M059J (cell line): ENCODE data around the gene AGPAT3. TPM values are rescaled to one million over a fixed set of nuclear protein-coding genes. Genes with fewer than 3 reads are reported as not detected.

Source experiments
- DNase-seq: peaks from one replicate; pipeline ENCODE4 v3.0.0-alpha.2; 2012; ENCODE audit warnings: low read depth
- total RNA-seq: library from RNA; depleted of rRNA; stranded (reverse); fragments of >200 nt; shearing (Covaris generic); gene quantifications from 2 replicates; pipeline ENCODE4 v1.2.3, GENCODE V29; 2014

AGPAT3 gene
- total RNA-seq, 1 experiment from 2014 or later, result 59.8 TPM

DNA sequence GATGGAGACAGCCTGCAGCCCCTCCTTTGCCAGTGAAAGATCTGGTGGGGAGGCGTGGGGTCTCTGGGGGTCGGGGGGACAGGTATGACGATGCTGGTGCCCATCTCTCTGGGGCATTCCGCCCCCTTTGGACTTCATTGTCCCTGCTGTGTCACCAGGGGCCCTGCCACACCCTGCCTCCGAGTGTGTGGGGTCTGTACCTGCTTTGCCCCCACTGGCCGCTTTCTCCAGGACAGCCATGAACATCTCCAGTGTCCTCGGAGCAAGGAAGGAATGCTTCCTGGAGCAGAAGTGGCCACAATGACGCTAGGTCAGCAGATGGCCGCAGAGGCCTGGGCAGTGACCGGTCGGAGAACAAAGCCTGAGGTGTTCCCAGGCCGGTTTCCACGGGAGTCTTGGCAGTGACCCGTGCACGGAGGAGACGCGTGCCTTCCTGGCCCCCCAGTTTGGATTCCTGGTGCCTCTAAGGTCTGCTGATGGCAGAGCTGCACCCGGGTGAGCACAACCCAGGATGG, 128.5 kb downstream of the AGPAT3 start:
- DNase-seq, result no peak

DNA sequence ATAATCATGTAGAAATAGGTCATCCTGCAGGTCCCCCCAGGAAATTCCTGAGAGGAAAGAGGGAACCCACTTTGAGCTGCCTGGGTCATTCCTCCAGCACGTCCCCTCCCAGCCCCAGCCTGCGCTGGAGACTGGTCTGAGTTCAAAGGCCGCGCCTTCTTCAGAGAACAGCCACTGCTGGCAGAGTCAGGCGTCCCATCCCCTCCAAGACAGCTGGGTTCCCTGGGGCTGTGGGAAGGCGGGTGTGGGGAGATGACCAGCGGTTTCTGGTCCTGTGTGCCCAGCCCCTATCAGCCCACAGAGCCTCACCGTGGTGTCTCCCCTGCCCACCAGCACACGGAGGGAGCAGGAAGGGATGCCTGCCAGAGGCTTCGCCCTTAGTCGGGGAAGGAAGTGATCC, 129.1 kb downstream of the AGPAT3 start:
- DNase-seq, result no peak

DNA sequence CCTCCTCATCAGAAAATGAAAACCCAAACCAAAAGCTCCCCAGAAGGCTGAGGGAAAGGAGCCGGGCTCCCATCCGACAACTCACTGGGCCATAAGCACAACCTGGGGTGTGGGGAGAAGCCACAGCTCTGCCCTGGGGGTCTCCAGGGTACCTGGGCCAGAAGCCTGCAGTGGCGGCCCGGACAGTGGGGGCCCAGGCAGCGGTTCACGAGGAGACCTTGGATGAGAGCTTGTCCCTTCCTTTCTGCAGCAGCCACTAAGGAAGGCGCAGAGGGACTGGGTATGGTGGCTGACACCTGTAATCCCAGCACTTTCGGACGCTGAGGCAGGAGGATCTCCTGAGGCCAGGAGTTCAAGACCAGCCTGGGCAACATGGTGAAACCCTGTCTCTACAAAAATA, 129.6 kb downstream of the AGPAT3 start:
- DNase-seq, result no peak

DNA sequence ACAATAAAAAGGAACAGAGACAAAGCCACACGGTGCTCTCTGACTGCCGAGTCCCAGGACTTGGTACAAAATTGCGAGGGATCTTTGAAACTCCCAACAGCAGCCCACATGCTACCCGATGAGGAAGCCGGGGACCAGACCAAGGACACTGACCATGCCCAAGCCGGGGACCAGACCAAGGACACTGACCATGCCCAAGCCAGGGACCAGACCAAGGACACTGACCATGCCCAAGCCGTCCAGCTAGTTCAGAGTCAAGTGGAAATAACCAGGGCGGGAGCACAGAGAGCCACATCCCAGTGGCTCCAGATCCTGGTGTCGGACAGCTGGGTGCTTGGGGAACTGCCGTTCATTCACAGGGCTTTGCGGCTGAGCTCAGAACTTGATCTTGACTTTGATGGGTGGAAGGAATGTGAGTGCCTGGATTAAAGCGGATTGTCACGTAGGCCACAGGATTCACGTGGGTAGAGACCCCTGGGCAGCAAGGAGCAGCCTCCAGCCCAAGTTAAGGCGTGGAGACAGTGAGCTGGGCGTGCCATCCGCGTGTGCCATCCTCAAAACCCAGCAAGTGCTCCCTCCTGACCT, 130.6 kb downstream of the AGPAT3 start:
- DNase-seq, result no peak

DNA sequence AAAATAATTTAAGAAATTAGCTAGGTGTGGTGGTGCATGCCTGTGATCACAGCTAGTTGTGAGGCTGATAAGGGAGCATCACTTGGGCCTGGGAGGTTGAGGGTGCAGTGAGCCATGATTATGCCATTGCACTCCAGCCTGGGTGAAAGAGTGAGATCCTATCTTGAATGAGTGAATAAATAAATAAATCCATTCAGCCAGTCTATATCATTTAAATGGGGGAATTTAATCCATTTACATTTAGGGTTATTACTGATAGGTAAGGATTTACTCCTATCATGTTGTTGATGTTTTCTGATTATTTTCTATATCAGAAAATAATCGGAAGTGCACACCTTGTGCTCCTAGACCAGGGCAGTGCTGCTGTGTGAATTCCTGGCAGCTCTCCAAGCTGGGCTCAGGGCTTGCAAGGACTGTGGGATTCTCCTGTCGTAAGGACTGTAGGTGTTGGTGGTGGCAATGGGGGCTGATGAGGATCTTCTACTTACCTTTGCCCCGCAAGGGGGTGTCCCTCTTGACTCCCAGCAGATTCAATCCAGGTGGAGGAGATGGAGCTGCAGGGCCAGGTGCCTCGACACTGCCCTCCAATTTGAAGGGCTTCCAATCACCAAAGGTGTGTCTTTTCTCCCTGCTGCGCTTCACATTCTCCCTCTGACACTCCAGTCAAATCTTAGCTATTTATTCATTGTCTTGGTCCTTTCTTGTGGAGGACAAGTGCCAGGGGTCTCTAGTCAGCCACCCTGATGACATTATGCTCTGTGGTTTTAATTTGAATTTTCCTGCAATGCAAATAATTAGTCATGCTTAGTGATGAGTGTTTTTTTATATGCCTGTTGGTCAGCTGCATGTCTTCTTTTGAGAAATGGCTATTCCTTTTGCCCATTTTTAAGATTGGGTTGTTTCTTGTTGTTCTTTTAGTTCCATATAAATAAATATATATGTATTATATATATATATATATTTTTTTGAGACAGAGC, 133.0 kb downstream of the AGPAT3 start:
- peak; percentile 47 for DNase-seq

DNA sequence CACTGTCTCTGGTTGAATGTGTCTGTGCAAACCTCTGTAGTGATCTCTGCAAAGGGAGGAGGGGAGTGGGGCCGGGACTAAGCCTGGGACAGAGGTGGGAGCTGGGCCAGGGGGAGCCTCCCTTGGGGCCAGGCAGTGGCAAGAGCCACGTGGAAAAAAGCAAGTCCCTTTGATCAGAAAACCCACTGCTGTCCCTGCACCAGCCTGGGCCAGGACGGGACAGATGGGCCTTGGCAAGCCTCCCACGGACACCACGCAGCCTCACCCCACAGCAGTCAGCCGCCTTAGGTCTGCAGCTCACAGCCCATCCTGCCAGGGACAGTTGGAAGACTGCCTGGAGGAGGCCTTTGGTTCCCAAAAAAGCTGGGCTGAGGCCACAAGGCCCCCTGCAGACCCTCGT, 135.3 kb downstream of the AGPAT3 start:
- DNase-seq, result no peak

DNA sequence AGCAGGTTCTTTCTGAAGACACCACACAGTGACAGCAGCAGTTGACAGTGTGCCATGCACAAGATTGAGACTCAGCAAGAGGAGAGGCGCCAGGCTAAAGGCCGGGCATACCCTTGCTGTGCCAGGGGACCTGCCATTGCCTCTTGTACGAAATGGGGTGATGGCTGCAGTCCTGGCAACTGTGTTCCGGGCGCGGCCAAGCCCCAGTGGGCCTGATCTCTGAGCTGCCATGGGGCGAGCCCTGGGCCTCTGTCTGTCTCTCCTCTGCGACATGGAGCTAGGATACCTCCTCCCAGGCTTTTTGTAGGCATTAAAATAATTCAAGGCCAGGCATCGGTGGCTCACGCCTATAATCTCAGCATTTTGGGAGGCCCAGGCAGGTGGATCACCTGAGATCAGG, 137.5 kb downstream of the AGPAT3 start:
- no peak for DNase-seq

DNA sequence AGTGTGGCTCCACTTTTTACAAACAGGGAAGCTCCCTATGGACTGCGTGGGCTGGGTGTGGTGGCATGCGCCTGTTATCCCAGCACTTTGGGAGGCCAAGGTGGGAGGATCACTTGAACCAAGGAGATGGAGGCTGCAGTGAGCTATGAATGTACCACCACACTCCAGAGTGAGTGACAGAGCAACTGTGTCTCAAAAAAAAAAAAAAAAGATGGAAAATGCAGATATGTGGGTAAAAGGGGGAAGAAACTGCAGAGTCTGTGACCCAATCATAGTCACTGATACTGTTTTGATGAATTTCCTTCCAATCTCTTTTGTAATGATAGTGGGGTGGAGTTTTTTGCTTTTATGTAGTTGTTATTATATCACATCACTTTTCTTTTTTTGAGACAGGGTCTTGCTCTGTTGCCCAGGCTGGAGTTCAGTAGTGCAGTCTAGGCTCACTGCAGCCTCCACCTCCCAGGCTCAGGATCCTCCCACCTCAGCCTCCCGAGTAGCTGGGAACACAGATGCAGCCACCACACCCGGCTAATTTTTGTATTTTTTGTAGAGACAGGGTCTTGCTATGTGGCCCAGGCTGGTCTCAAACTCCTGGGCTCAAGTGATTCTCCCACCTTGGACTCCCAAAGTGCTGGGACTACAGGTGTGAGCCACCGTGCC, 138.4 kb downstream of the AGPAT3 start:
- DNase-seq, result no peak

DNA sequence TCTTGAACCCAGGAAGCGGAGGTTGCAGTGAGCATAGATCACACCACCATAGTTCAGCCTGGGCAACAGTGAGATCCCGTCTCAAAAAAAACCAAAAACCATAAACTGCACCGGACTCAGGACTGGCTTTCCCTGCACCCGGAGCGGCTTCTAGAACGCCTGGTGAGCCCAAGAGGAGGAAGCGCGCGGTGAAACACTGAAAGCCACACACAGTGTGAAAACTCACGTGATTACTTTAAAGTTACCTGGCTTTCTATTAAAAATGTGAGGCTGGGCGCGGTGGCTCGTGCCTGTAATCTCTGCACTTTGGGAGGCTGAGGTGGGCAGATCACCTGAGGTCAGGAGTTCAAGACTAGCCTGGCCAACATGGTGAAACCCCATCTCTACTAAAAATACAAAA, 140.0 kb downstream of the AGPAT3 start:
- DNase-seq, result no peak

DNA sequence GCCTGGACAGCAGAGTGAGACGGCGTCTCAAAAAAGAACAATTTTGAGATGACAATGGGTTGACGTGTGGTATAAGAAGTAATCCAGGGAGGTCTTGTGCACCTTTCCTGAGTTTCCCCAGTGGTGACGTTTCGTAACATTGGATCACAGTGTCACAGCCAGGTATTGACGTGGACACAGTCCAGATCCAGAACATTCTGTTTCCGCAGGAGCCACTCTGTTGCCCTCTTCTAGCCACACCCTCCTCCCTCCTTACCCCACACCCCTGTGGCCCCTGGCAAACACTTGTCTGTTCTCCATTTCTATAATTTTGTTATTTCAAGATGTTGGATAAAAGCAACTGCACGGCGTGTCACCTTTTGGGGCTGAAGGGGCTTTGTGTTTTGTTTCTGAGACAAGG, 140.6 kb downstream of the AGPAT3 start:
- DNase-seq, result no peak

DNA sequence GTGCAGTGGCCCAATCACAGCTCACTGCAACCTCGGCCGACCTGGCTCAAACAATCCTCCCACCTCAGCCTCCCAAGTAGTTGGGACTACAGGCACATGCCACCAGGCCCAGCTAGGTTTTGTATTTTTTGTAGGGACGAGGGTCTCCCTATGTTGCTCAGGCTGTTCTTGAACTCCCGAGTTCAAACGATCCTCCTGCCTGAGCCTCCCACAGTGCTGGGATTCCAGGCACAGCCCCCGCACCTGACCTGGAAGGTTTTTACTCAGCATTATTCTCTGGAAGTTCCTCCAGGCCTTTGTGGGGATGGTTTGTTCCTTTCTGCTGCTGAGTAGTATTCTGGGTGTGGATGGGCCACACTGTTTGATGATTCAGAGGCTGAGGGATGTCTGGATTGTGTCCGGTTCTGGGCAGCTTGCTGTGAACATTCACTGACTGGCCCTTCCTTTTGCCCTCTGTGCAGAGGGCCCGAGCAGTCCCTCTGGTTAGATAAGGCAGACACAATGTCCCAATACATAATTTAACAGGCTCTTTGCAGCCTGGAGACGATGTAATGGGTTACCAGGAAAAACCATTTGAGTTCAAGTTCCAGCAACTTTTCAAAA, 141.1 kb downstream of the AGPAT3 start:
- peak; percentile 90 for DNase-seq

DNA sequence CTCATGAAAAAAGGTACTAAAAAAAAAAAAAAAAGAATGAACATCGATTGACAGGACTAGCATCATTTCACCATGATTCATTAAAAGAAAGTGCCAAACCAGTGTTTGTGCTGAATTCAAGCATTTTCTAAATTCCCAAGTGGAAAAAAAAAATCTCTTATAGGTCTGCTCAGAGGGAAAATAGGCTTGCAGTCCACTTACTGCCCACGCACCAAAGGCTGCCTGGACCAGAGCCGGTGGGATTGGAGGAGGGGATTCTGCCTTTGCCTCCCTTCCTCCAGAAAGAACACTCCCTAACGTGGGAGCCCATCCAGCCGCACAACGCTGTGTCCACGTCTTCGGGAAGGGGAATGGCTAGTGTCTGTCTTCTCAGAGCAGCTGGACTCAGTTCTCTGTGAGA, 141.6 kb downstream of the AGPAT3 start:
- peak; percentile 47 for DNase-seq

DNA sequence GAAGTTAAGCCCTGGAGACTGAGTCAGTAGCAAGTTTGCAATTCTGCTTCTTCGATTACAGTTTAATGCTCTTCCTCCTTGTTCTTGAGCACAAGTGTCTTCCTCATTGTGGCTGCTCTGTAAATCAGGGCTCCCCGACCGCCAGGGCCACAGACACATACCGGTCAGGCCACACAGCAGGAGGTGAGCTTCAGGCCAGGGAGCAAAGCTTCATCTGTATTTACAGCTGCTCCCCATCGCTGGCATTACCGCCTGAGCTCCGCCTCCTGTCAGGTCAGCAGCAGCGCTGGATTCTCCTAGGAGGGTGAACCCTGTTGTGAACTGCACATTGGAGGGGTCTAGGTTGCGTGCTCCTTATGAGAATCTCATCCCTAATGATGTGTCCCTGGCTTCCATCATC, 145.4 kb downstream of the AGPAT3 start:
- no peak for DNase-seq

DNA sequence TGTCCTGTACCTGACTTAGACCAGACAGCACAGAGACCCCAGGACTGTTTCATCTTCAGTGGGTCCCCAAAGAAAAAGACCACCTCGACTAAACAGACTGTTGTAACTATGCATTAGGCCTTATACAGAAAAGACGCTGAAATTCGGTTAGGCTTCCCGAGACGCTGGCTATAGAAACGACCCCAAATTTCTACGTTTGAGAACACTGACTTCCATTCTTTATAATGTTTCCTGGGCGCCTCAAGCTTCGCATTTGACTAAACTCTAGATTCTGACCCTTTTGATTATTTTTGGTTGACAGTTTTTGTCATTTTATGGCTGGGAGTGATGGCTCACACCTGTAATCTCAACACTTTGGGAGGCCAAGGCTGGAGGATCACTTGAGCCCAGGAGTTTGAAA, 146.1 kb downstream of the AGPAT3 start:
- no peak for DNase-seq

DNA sequence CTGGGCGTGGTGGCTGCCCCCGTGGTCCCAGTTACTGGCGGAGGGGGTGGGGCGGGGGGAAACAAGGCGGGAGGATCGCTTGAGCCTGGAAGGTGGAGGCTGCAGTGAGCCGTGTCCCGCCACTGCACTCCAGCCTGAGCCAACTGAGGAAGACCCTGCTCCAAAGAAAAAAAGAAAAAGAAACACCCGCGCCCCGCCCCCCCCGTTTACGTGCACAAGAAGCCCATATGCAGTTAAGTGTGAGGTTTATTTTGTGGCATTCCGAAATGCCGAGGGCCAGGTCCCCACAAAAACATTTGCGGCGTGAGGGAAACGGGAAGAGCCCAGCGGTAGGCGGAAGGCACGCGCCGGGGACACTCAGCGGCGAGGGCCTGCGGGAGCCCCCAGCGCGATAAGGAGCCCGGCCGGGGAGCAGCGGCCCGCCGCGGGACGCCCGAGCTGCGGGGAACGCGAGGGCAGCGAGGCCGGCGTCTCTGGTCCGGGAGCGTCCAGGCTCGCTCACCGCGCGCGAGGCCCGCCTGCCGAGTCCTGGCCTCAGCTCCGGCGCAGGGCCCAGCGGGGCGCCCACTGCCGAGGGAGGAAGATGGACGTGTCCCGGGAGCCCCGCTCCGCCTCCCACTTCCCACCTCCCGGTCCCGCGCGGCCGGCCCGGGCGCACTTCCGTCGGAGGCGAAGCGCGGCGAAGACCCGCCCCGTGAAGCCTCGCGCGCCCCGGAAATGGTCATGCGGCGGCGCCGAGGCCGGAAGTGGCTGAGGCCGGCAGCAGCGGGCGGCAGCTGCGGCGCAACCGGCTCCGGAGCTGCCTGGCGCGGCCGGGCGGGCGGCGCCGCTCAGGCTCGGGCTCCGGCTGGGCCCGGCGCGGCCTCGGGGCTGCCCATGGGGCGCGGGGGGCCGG, 146.8 kb downstream of the AGPAT3 start, which contains the start of gene TRAPPC10:
Gene TRAPPC10, plus strand, starts transcription at position 731 of the 895 bp plus-strand sequence. CDS start 185 bp downstream, outside the sequence.
- DNase-seq, result peak; percentile 85

DNA sequence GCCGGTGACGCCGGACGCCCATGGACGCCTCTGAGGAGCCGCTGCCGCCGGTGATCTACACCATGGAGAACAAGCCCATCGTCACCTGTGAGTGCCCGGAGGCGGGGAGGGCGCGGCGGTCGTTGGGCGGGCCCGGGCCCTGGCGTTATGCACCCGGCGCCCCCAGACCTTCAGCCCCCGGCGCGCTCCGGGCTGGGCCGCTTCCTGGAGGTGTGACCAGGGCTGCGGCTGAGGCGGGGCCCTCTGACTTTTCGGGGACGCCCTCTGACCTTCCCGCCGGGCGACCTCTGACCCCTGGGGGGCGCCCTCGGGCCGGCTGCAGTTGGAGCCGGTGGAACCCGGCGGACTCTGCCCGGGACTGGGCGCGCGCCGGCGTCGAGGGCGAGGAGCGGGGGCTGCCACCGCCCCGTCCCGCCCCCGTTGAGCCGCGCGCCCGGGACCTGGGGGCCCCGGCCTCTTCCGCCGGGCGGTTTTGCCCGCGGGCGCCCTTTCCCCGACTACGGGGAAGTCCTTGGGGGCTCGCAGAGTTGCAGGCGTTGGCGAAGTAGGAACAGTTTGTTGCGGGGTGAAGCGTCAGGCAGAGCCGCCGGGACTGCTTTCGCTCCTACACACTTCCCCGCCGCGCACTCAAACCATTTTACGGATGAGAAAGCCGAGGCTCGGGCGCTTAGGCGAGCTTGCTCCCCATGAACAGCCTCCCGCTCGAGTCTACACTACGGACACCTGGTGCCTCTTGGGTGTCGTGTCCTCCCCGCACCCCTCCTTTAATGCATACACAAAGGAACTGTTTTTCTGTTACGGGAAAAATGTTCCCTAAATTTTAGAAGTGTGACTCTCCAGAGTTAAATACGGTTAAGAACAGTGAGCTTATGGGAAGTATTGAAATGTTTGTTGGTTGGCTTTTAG, 147.7 kb downstream of the AGPAT3 start:
- peak; percentile 42 for DNase-seq

DNA sequence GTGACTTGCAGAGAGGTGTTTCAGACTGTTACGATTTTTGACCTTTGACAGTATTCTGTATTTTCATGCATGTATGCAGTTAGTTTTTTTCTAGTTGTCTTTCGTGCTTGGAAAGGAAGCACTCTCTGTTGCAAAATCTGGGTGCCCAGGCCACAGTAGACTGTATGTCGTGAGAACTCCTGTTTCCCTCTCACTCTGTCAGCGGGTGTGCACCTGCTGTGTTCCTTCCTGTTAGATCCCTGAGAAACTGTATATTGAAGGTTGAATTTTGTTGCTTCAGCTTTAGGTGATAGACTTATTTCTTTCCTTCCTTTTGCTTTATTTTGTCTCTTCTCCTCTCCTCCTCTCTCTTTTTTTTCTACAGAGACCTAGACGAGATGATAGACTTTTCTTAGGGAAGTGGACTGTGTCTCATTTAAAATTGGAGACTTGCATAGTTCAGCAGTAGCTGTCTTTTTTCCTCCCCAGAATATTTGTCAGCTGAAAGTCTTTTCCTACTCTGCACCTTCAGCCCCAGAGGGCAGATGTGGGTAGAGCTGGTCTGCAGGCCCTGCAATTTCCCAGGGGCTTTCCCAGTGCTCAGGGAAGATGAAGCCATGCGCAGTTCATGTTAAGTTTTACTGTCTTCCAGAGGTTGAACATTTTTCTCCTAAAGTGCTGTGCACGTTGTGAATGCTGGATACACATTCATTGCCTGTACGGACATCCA, 148.5 kb downstream of the AGPAT3 start:
- DNase-seq, result peak; percentile 24

DNA sequence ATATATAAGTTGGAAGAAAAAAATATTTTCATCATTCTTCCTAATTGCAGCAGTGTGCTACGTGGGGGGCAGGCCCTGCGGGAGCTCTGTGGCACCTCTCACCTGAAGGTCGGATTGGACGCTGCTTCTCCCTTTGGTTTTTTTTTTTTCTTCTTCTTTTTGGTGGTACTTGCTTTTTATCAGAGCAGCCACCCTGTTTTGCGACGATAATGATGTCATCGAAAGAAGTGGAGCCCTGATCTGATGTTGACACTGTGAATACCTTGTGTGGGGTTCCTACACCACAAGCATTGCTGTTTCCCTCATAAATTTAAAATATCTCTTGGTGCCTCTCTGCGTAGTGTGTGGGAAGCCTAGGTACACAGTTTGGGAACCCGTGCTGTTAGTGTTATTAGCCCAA, 152.6 kb downstream of the AGPAT3 start:
- DNase-seq, result no peak

DNA sequence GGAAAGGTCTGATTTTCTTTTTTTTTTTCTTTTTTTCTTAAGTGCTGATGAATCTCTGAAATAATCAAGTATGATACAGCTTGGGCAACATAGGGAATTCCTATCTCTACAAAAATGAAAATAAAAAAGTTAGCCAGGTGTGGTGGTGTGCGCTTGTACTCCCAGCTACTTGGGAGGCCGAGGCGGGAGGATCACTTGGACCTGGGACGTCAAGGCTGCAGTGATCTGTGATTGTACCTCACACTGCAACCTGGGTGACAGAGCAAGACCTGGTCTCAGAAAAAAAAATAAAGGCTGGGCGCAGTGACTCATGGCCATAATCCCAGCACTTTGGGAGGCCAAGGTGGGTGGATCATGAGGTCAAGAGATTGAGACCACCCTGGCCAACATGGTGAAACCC, 153.1 kb downstream of the AGPAT3 start:
- no peak for DNase-seq
